ENCODE data around the gene COX7A2. TPM values are rescaled to one million over a fixed set of nuclear protein-coding genes. Genes with fewer than 3 reads are reported as not detected.

The COX7A2 gene
- total RNA-seq, 1 experiment from 2014 or later = 707 TPM

- ChIA-PET POLR2A (no interaction called here), CTCF (no interaction called here)
- intact Hi-C loops (cut with micrococcal nuclease; ENCODE audit: unreplicated experiment) = no loop called here
- H3K9me3 ChIP-seq (ENCODE audit: control insufficient read depth, insufficient read depth, low read depth, low read length) = no peaks in the 10 kb centered on the region
- DNase-seq (ENCODE audit: low read depth, low spot score) (no peak), ATAC-seq (no peak)
- no peak overlapping the region for H3K27ac ChIP-seq (ENCODE audit: low read length)
- no TSS peak for BruUV-seq (replicated peaks)
- H3K36me3 ChIP-seq (ENCODE audit: control insufficient read depth, insufficient read depth, low read length) = peaks cover 6% of the 10 kb centered on the region; the same call in 1 of the 2 replicates
- H3K27me3 ChIP-seq (ENCODE audit: control insufficient read depth, insufficient read depth, low read length) = no peaks in the 10 kb centered on the region
- in situ Hi-C loops (cut with HindIII; ENCODE audit: low pct_unique_long_range_greater_than_20kb, low sequenced_read_pairs) = no loop called here
- TF ChIP-seq POLR2AphosphoS5 (IDR thresholded peaks at IDR 0.05; ENCODE audit: low read depth, low read length) = no peak
- TF ChIP-seq TCF7L2 (IDR thresholded peaks at IDR 0.05; ENCODE audit: low read depth, low read length) = no peak
- TF ChIP-seq REST (IDR thresholded peaks at IDR 0.05; ENCODE audit: insufficient read depth in 1 of 2, low read depth in 2 of 2, low read length in 1 of 2) = no peak
- TF ChIP-seq SIN3A (IDR thresholded peaks at IDR 0.05; ENCODE audit: borderline replicate concordance, insufficient read depth, low read depth, low read length) = no peak
- TF ChIP-seq CTCF (IDR thresholded peaks at IDR 0.05) = no peak
- H3K4me3 ChIP-seq (ENCODE audit: low read depth in 2 of 2, low read length in 2 of 2) = no peak overlapping the region
- peaks cover 6% of the 10 kb centered on the region; the same call in 1 of the 2 replicates for H3K4me1 ChIP-seq (ENCODE audit: control insufficient read depth, insufficient read depth, low read length)
Measured at GRCh38 chr6:75262716-75263400, 19.3 kb upstream of the COX7A2 start.

- H3K27me3 ChIP-seq (ENCODE audit: control insufficient read depth, insufficient read depth, low read length) = no peaks in the 10 kb centered on the region
- no peak overlapping the region for H3K4me3 ChIP-seq (ENCODE audit: low read depth in 2 of 2, low read length in 2 of 2)
- ChIA-PET POLR2A (no interaction called here), CTCF (interaction anchor here (0.6 kb wide), 1 partner anchor 441 kb away, joined by 4 read pairs; no protein-coding TSS in a partner anchor)
- DNase-seq (ENCODE audit: low read depth, low spot score) (no peak), ATAC-seq (no peak)
- no TSS peak for BruUV-seq (replicated peaks)
- in situ Hi-C loops (cut with HindIII; ENCODE audit: low pct_unique_long_range_greater_than_20kb, low sequenced_read_pairs) = no loop called here
- H3K4me1 ChIP-seq (ENCODE audit: control insufficient read depth, insufficient read depth, low read length) = no peaks in the 10 kb centered on the region
- TF ChIP-seq TCF7L2 (IDR thresholded peaks at IDR 0.05; ENCODE audit: low read depth, low read length) = no peak
- no peak for TF ChIP-seq SIN3A (IDR thresholded peaks at IDR 0.05; ENCODE audit: borderline replicate concordance, insufficient read depth, low read depth, low read length)
- TF ChIP-seq CTCF (IDR thresholded peaks at IDR 0.05) = no peak
- TF ChIP-seq POLR2AphosphoS5 (IDR thresholded peaks at IDR 0.05; ENCODE audit: low read depth, low read length) = no peak
- no peaks in the 10 kb centered on the region for H3K9me3 ChIP-seq (ENCODE audit: control insufficient read depth, insufficient read depth, low read depth, low read length)
- H3K36me3 ChIP-seq (ENCODE audit: control insufficient read depth, insufficient read depth, low read length) = peaks cover 8% of the 10 kb centered on the region; the same call in 1 of the 2 replicates
- intact Hi-C loops (cut with micrococcal nuclease; ENCODE audit: unreplicated experiment) = no loop called here
- no peak overlapping the region for H3K27ac ChIP-seq (ENCODE audit: low read length)
Measured at GRCh38 chr6:75261299-75261698, 17.7 kb upstream of the COX7A2 start.
